ENCODE data around the gene GSE1. TPM values are rescaled to one million over a fixed set of nuclear protein-coding genes. Genes with fewer than 3 reads are reported as not detected.

GSE1 gene
- polyA plus RNA-seq, 3 donors: 20.2 to 85.3 (median 55.9) TPM

- H3K27ac ChIP-seq (ENCODE audit: low read depth, low read length): no peak overlapping the region
- 77 to 95% (median 94%) methylated on average over 18 of the region's 18 CpGs for WGBS, 3 donors
Observed at GRCh38 chr16:85625485-85626117, 12.5 kb downstream of the GSE1 start.

GRCh38 chr16:85626191-85626981 lies 13.3 kb downstream of the GSE1 start:
- no peak overlapping the region for H3K27ac ChIP-seq (ENCODE audit: low read depth, low read length)
- WGBS, 3 donors: 20 to 56% (median 53%) methylated on average over 37 of the region's 37 CpGs

GRCh38 chr16:85627089-85627488 lies 14.0 kb downstream of the GSE1 start:
- 24 to 39% (median 35%) methylated on average over 8 of the region's 8 CpGs for WGBS, 3 donors
- no peak overlapping the region for H3K27ac ChIP-seq (ENCODE audit: low read depth, low read length)

DNA sequence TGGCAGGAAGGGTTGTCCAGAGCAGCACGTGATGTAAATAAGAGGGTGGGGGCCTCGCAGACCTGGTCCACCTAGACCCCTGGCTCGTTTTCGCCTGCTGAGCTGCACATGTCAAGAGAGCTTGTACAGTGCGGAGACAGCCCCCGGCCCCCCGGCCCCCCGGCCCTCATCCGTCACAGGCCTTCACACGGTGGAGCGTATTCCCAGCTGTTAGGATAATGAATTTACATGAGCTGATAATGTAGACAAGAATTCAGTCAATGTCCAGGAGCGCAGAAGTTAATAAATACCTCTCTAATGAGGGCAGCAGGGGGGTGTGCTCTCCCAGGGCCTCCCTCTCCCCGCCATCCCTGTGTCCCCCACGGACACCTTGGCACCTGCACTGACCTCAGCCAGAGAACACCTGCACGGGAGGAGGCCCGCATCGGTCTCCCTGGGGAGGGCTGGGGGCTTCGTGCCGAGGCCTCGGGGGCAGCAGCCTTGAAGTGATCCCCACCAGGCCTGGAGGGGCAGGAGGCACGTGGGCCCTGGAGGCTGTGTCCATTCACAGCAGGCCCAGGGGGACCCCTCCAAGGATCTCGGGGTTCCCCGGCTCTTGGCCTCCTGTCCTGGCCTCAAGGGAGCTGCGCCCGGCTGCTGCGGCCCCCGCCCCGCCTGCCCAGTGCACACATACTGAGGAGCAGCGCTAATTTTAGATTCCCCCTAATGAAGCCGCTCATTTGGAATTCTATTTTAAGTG lies 14.6 kb downstream of the GSE1 start:
- no peak overlapping the region for H3K27ac ChIP-seq (ENCODE audit: low read depth, low read length)
- 47 to 82% (median 77%) methylated on average over 29 to 30 of the region's 30 CpGs for WGBS, 3 donors

- H3K27ac ChIP-seq (ENCODE audit: low read depth, low read length): no peak overlapping the region
- 78 to 95% (median 87%) methylated on average over 5 of the region's 5 CpGs for WGBS, 3 donors
Observed at GRCh38 chr16:85628265-85628556, 15.1 kb downstream of the GSE1 start.

DNA sequence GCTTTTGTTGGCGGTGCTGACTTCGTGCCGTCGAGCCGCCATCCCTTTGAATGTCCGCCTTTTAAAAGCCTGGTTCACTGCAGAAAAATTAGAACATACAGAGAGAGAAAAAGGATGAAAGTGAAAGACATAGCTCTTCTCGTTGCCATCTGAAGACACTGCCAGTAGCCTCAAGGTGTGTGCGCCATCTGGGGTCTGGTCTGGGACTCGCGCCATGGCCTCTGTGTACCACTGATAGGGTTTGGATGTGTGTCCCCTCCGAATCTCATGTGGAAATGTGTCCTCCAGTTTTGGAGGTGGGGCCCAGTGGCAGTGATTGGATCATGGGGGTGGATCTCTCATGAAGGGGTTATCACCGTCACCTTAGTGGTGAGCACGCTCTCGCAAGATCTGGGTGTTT lies 15.5 kb downstream of the GSE1 start:
- 95 to 97% (median 95%) methylated on average over 14 of the region's 14 CpGs for WGBS, 3 donors
- H3K27ac ChIP-seq (ENCODE audit: low read depth, low read length): no peak overlapping the region

- no peak overlapping the region for H3K27ac ChIP-seq (ENCODE audit: low read depth, low read length)
- WGBS, 3 donors: 95 to 97% (median 97%) methylated on average over 10 of the region's 10 CpGs
Observed at GRCh38 chr16:85629326-85629725, 16.2 kb downstream of the GSE1 start.

DNA sequence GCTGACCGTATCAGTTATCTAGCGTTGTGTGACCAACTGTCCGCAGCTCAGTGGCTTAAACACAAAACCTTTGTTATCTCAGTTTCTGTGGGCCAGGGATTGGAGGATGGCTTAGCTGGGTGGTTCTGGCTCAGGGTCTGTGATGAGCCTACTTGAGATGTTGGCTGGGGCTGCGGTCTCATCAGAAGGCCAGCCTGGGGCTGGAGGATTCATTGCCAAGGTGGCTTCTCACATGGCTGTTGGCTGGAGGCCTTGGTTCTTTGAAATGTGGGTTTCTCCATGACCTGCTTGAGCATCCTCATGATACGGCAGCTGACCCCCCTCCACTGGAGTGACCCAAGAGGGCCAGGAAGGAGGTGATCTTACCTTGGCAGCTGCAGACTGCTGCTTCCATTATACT lies 16.7 kb downstream of the GSE1 start:
- WGBS, 3 donors: 92 to 97% (median 96%) methylated on average over 5 of the region's 5 CpGs
- H3K27ac ChIP-seq (ENCODE audit: low read depth, low read length): no peak overlapping the region

GRCh38 chr16:85631230-85631629 lies 18.1 kb downstream of the GSE1 start:
- 83 to 94% (median 92%) methylated on average over 10 to 11 of the region's 11 CpGs for WGBS, 3 donors
- H3K27ac ChIP-seq (ENCODE audit: low read depth, low read length): no peak overlapping the region

- WGBS, 3 donors: 61 to 93% (median 82%) methylated on average over 23 to 27 of the region's 27 CpGs
- no peak overlapping the region for H3K27ac ChIP-seq (ENCODE audit: low read depth, low read length)
Observed at GRCh38 chr16:85631802-85632393, 18.8 kb downstream of the GSE1 start.

DNA sequence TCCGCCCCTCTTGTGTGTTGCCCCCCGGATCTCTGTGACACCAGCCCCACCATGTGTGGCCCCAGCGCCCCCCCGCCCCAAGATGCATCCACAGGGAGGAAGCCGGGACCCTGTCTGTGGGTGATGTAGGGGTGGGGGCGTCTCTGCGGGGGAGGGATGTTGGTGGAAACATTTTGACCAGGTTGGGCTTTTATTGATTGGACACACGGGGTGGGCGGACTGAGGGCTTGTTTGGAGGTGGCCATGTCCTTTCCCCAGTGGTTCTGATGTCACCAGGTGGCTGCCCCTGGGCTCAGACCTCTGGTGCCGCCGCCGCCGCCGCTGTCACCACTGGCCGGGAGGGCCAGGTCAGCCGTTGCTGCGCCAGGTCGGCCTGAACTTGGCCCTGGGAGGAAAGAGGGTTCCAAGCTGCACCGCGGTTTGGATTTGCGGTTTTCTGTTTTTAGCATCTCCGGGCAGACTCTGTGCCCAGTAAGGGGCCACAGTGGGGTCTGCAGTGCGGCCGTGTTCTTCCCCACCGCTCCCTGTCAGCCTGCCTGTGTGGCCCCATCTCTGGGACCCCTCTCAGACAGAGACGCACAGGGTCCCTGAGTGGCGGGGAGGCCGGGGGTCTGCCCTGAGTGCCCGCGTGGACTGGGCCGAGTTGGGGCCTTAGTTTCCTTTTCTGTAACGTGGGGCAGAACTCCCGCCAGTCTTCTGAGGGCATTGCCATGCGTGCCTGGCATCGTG lies 19.8 kb downstream of the GSE1 start:
- no peak overlapping the region for H3K27ac ChIP-seq (ENCODE audit: low read depth, low read length)
- 76 to 92% (median 90%) methylated on average over 34 to 35 of the region's 35 CpGs for WGBS, 3 donors

GRCh38 chr16:85633438-85633743 lies 20.3 kb downstream of the GSE1 start:
- H3K27ac ChIP-seq (ENCODE audit: low read depth, low read length): no peak overlapping the region
- WGBS, 3 donors: 78 to 96% (median 91%) methylated on average over 15 of the region's 15 CpGs

DNA sequence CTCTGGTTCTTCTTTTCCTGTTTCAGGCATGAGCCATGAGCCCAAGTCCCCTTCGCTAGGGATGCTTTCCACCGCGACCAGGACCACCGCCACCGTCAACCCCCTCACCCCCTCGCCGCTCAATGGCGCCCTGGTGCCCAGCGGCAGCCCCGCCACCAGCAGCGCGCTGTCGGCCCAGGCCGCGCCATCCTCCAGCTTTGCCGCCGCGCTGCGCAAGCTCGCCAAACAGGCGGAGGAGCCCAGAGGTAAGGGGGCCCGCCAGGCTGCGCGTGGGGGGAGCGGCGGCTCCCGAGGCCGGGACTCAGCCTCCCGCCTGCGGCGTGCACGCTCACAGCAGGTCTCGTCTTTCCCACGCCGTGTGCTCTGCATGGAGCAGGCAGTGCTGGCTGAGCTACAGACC lies 20.8 kb downstream of the GSE1 start:
- 81 to 96% (median 94%) methylated on average over 32 to 35 of the region's 35 CpGs for WGBS, 3 donors
- no peak overlapping the region for H3K27ac ChIP-seq (ENCODE audit: low read depth, low read length)

DNA sequence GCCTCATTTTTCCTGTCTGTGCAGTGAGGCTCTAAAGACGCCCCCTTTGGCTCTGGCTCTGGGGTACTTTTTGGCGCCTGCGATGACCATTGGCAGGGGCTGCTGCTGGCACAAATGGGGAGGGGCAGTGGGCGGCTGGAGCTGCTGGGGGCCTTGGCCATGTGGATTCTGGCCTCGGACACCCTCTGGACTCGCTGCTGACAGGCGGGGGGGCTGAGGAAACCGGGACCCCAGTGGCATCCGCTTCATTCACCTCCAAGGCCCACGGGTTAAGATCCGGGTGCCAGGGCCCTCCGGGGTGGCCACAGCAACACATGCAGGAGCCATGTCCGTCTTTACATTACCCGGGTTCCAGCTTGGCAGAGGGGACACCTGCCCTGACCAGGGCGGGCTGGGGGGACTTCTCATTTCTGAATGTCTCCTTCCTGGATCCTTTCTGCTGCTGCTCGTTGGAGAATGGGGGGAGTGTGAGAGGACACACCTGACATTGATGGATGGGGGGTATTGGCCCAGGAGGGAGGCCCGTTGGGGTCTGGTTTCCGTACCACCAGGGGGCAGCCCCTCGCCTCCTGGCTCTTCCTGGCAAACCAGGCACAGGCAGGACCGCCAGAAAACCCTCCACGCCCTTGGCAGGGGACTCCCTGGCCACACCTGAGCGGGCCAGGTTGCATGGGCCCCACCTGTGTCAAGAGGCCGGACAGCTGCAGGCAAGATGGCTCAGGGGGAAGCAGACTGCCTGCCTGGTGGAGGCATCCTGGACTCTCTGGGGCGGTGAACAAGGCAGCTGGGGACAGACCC lies 21.8 kb downstream of the GSE1 start:
- 55 to 88% (median 86%) methylated on average over 24 of the region's 24 CpGs for WGBS, 3 donors
- H3K27ac ChIP-seq (ENCODE audit: low read depth, low read length): no peak overlapping the region

- 34 to 79% (median 75%) methylated on average over 26 of the region's 26 CpGs for WGBS, 3 donors
- H3K27ac ChIP-seq (ENCODE audit: low read depth, low read length): no peak overlapping the region
Observed at GRCh38 chr16:85635545-85636140, 22.5 kb downstream of the GSE1 start.

- WGBS, 3 donors: 62 to 87% (median 82%) methylated on average over 24 to 27 of the region's 27 CpGs
- no peak overlapping the region for H3K27ac ChIP-seq (ENCODE audit: low read depth, low read length)
Observed at GRCh38 chr16:85636234-85636812, 23.2 kb downstream of the GSE1 start.

- H3K27ac ChIP-seq (ENCODE audit: low read depth, low read length): no peak overlapping the region
- 72 to 92% (median 90%) methylated on average over 36 of the region's 36 CpGs for WGBS, 3 donors
Observed at GRCh38 chr16:85637061-85637807, 24.1 kb downstream of the GSE1 start.

All from adipose tissue (tissue), 3 donors.